HepG2 (cell line): ENCODE measurements around the gene NUP153. TPM values are rescaled to one million over a fixed set of nuclear protein-coding genes. Genes with fewer than 3 reads are reported as not detected.
A peak's percentile ranks its signal among the peaks of the same experiment; 100 is the strongest.

ENCODE experiments used
- GABPA ChIP-seq, 2 experiments: IDR thresholded peaks; 2 replicates each; pipeline ENCODE4 v1.6.1; 2011 to 2016; ENCODE audit warnings: low read depth in 2 of 2, low read length in 1 of 2, missing biosample characterization in 1 of 2, missing genetic modification characterization in 1 of 2
- IKZF4 ChIP-seq: sonication (generic); formaldehyde crosslinking; IDR thresholded peaks from 2 replicates; pipeline ENCODE4 v1.5.1; 2020; ENCODE audit warnings: borderline replicate concordance, mild to moderate bottlenecking, low read depth, missing genetic modification reagents; ENCODE audit errors: not compliant biosample characterization
- KLF16 ChIP-seq, 2 experiments: sonication (generic) in 1 of 2; formaldehyde crosslinking in 1 of 2; IDR thresholded peaks; 2 replicates each; pipeline versions ENCODE4 v1.6.1 to v1.8.0; 2016 to 2023; ENCODE audit warnings: missing genetic modification reagents in 2 of 2, missing compliant biosample characterization in 1 of 2
- LBX2 ChIP-seq: sonication (generic); formaldehyde crosslinking; IDR thresholded peaks from 2 replicates; pipeline ENCODE4 v1.5.0; 2020; ENCODE audit warnings: missing genetic modification reagents, mild to moderate bottlenecking, borderline replicate concordance
- LCORL ChIP-seq, 2 experiments: fragments of 450-650 bp in 1 of 2; sonication (generic) in 1 of 2; formaldehyde crosslinking in 1 of 2; IDR thresholded peaks; 2 replicates each; pipeline versions ENCODE4 v1.5.0 to v1.6.1; 2017 to 2020; ENCODE audit warnings: antibody characterized with exemption in 1 of 2, missing genetic modification reagents in 1 of 2
- NFYC ChIP-seq: IDR thresholded peaks from 2 replicates; pipeline ENCODE4 v1.6.1; 2016; ENCODE audit warnings: missing genetic modification reagents, missing compliant biosample characterization
- RBAK ChIP-seq: sonication (generic); formaldehyde crosslinking; IDR thresholded peaks from 2 replicates; pipeline ENCODE4 v1.5.1; 2020; ENCODE audit warnings: mild to moderate bottlenecking, missing genetic modification reagents
- RCOR2 ChIP-seq: IDR thresholded peaks from 2 replicates; pipeline ENCODE4 v1.6.1; 2016; ENCODE audit warnings: missing biosample characterization, missing genetic modification reagents
- SMC3 ChIP-seq: IDR thresholded peaks from 2 replicates; pipeline ENCODE4 v1.6.1; 2011; ENCODE audit warnings: low read length, improper control_type of control experiment
- SMYD3 ChIP-seq: sonication (generic); formaldehyde crosslinking; IDR thresholded peaks from 2 replicates; pipeline ENCODE4 v1.8.1; 2023; ENCODE audit warnings: mild to moderate bottlenecking, missing genetic modification reagents
- TCF12 ChIP-seq, 2 experiments: fragments of 450-650 bp in 1 of 2; sonication (generic) in 1 of 2; formaldehyde crosslinking in 1 of 2; IDR thresholded peaks; 2 replicates each; pipeline versions ENCODE4 v1.6.1 to v1.8.0; 2017 to 2022; ENCODE audit warnings: antibody characterized with exemption in 1 of 2, mild to moderate bottlenecking in 1 of 2, missing genetic modification reagents in 1 of 2, moderate library complexity in 1 of 2
- THAP8 ChIP-seq: sonication (generic); formaldehyde crosslinking; IDR thresholded peaks from 2 replicates; pipeline ENCODE4 v1.5.1; 2020; ENCODE audit warnings: missing genetic modification reagents, mild to moderate bottlenecking, borderline replicate concordance
- YY1 ChIP-seq: IDR thresholded peaks from 2 replicates; pipeline ENCODE4 v1.6.1; 2011; ENCODE audit warnings: low read length, low read depth, moderate library complexity, mild to moderate bottlenecking; ENCODE audit not compliant: insufficient read depth, insufficient replicate concordance
- ZFX ChIP-seq: sonication (generic); formaldehyde crosslinking; IDR thresholded peaks from 2 replicates; pipeline ENCODE4 v1.4.0; 2020; ENCODE audit warnings: mild to moderate bottlenecking, low read depth, missing genetic modification reagents, moderate library complexity
- ZMYM3 ChIP-seq: sonication (generic); formaldehyde crosslinking; IDR thresholded peaks from 2 replicates; pipeline ENCODE4 v1.5.1; 2020; ENCODE audit warnings: mild to moderate bottlenecking, missing genetic modification reagents
- ZNF275 ChIP-seq: sonication (generic); formaldehyde crosslinking; IDR thresholded peaks from 2 replicates; pipeline ENCODE4 v1.8.0; 2022; ENCODE audit warnings: missing genetic modification reagents, mild to moderate bottlenecking, inconsistent platforms, borderline replicate concordance
- ZNF296 ChIP-seq: sonication (generic); formaldehyde crosslinking; conservative IDR thresholded peaks from 2 replicates; pipeline ENCODE4 v1.5.0; 2020; ENCODE audit warnings: mild to moderate bottlenecking, missing genetic modification reagents
- ZNF431 ChIP-seq: sonication (generic); formaldehyde crosslinking; IDR thresholded peaks from 2 replicates; pipeline ENCODE4 v1.9.0; 2022; ENCODE audit warnings: missing genetic modification reagents, low read depth, mild to moderate bottlenecking, borderline replicate concordance
- ZNF607 ChIP-seq: sonication (generic); formaldehyde crosslinking; IDR thresholded peaks from 2 replicates; pipeline ENCODE4 v1.5.1; 2020; ENCODE audit warnings: missing genetic modification reagents, mild to moderate bottlenecking, borderline replicate concordance
- ZNF687 ChIP-seq: sonication (generic); formaldehyde crosslinking; IDR thresholded peaks from 2 replicates; pipeline ENCODE4 v1.5.1; 2020; ENCODE audit warnings: mild to moderate bottlenecking, missing genetic modification reagents, moderate library complexity
- ZSCAN22 ChIP-seq: sonication (generic); formaldehyde crosslinking; IDR thresholded peaks from 2 replicates; pipeline ENCODE4 v1.4.0; 2020; ENCODE audit warnings: mild to moderate bottlenecking, missing genetic modification reagents
- polyA plus RNA-seq, 8 experiments: library from polyadenylated mRNA; depleted of rRNA in 3 of 8; stranded (reverse) in 7 of 8; unstranded in 1 of 8; fragments of >200 nt; fragmentation: Illumina TruSeq in 4 of 8; extraction: Trizol in 4 of 8; gene quantifications; 2 replicates each; pipeline versions ENCODE4 v1.2.1 to v1.2.3, GENCODE V29; 2011 to 2016; ENCODE audit warnings: low read depth in 4 of 8, missing spikeins in 1 of 8, mixed read lengths in 1 of 8; ENCODE audit not compliant: insufficient read depth in 1 of 8
- total RNA-seq, 5 experiments: library from RNA; depleted of rRNA; stranded (reverse); fragments of >200 nt; fragmentation: Illumina TruSeq; extraction: Trizol; gene quantifications; 2 replicates each; pipeline ENCODE4 v1.2.3, GENCODE V29; 2016; ENCODE audit warnings: low read depth in 1 of 5

The NUP153 gene
- total and polyA plus RNA-seq, 2 of the 13 experiments (the other 11 are each of a cell fraction or from before 2014, with no cell fraction given) = 29.8 to 55.2 TPM

- TF ChIP-seq TCF12 (IDR thresholded peaks at IDR 0.05) (no peak), TCF12 (CRISPR knock-in tag; IDR thresholded peaks at IDR 0.05) (no peak; the same call in 1 of the 2 replicates), IKZF4 (CRISPR knock-in tag) (peak; percentile 58), RCOR2 (no peak), ZNF275 (CRISPR knock-in tag) (peak; percentile 80), ZMYM3 (CRISPR knock-in tag) (peak; percentile 6), SMC3 (no peak), THAP8 (CRISPR knock-in tag) (peak; percentile 92), KLF16 (CRISPR knock-in tag; IDR thresholded peaks at IDR 0.05) (peak in 1 of 2 experiments; percentile 66; a peak in 2 of 4 replicates), ZFX (CRISPR knock-in tag) (peak; percentile 89; the same call in 1 of the 2 replicates), ZNF296 (peak; percentile 89; the same call in 1 of the 2 replicates), LCORL (IDR thresholded peaks at IDR 0.05) (peak; percentile 53; the same call in 1 of the 2 replicates), LCORL (CRISPR knock-in tag; IDR thresholded peaks at IDR 0.05) (no peak), ZNF431 (CRISPR knock-in tag) (no peak), ZSCAN22 (no peak), GABPA (IDR thresholded peaks at IDR 0.05; ENCODE audit: low read depth, low read length) (peak; percentile 34), GABPA (CRISPR knock-in tag; IDR thresholded peaks at IDR 0.05; ENCODE audit: low read depth) (no peak), RBAK (CRISPR knock-in tag) (peak; percentile 51; the same call in 1 of the 2 replicates), ZNF687 (CRISPR knock-in tag) (peak; percentile 90), LBX2 (CRISPR knock-in tag) (no peak; the same call in 1 of the 2 replicates), SMYD3 (CRISPR knock-in tag) (no peak; the same call in 1 of the 2 replicates), NFYC (CRISPR knock-in tag) (no peak), ZNF607 (CRISPR knock-in tag) (peak; percentile 37; the same call in 1 of the 2 replicates), YY1 (peak; percentile 77)
These were observed 746 bp downstream of the NUP153 start (continued) for GRCh38 chr6:17705778-17706579.
